ENCODE measurements around the gene TPO. TPM values are rescaled to one million over a fixed set of nuclear protein-coding genes. Genes with fewer than 3 reads are reported as not detected.
A peak's percentile ranks its signal among the peaks of the same experiment; 100 is the strongest.
"Not testable (repeated sequence)": the region's sequence is repeated elsewhere in the genome, so short reads cannot be mapped to it uniquely, and the experiment has no call there.

TPO gene
- total and polyA plus RNA-seq, 5 donors = 1.3 to 2.0 (median 1.4) TPM; not detected in 1

- 66% methylated on average over 3 of the region's 3 CpGs for WGBS
- Histone ChIP-seq H3K4me1 (ENCODE audit: control insufficient read depth, insufficient read depth, low read length) (no peaks in the 10 kb centered on the region), H3K9me3 (ENCODE audit: control insufficient read depth, low read length) (no peaks in the 10 kb centered on the region), H3K27me3 (ENCODE audit: control insufficient read depth, insufficient read depth) (no peaks in the 10 kb centered on the region), H3K27ac (ENCODE audit: low read length) (no peak overlapping the region), H3K4me3 (ENCODE audit: low read length) (no peak overlapping the region)
- intact Hi-C loops (cut with DNase I) = no loop called here
- DNase-seq (no peak), ATAC-seq (no peak)
Measured at GRCh38 chr2:1405967-1406366, 7.3 kb upstream of the TPO start.

GRCh38 chr2:1406434-1406833 lies 6.8 kb upstream of the TPO start:
- Histone ChIP-seq H3K4me3 (ENCODE audit: low read length) (no peak overlapping the region), H3K27me3 (ENCODE audit: control insufficient read depth, insufficient read depth) (no peaks in the 10 kb centered on the region), H3K9me3 (ENCODE audit: control insufficient read depth, low read length) (no peaks in the 10 kb centered on the region), H3K27ac (ENCODE audit: low read length) (no peak overlapping the region), H3K4me1 (ENCODE audit: control insufficient read depth, insufficient read depth, low read length) (no peaks in the 10 kb centered on the region)
- intact Hi-C loops (cut with DNase I) = no loop called here
- 84% methylated on average over 2 of the region's 2 CpGs for WGBS
- ATAC-seq = no peak
- DNase-seq = no peak

GRCh38 chr2:1407950-1408675 lies 5.2 kb upstream of the TPO start:
- ATAC-seq (no peak), DNase-seq (no peak)
- Histone ChIP-seq H3K9me3 (ENCODE audit: control insufficient read depth, low read length) (no peaks in the 10 kb centered on the region), H3K27me3 (ENCODE audit: control insufficient read depth, insufficient read depth) (no peaks in the 10 kb centered on the region), H3K4me1 (ENCODE audit: control insufficient read depth, insufficient read depth, low read length) (no peaks in the 10 kb centered on the region), H3K4me3 (ENCODE audit: low read length) (no peak overlapping the region), H3K27ac (ENCODE audit: low read length) (no peak overlapping the region)
- intact Hi-C loops (cut with DNase I) = no loop called here
- WGBS = 76% methylated on average over 16 of the region's 16 CpGs

GRCh38 chr2:1414121-1414520 lies 858 bp downstream of the TPO start:
- H3K27me3 ChIP-seq (ENCODE audit: control insufficient read depth, insufficient read depth) = no peaks in the 10 kb centered on the region
- H3K9me3 ChIP-seq (ENCODE audit: control insufficient read depth, low read length) = no peaks in the 10 kb centered on the region
- no peak overlapping the region for H3K4me3 ChIP-seq (ENCODE audit: low read length)
- WGBS = 64% methylated on average over 13 of the region's 13 CpGs
- intact Hi-C loops (cut with DNase I) = no loop called here
- no peaks in the 10 kb centered on the region for H3K4me1 ChIP-seq (ENCODE audit: control insufficient read depth, insufficient read depth, low read length)
- DNase-seq (no peak), ATAC-seq (no peak)
- no peak overlapping the region for H3K27ac ChIP-seq (ENCODE audit: low read length)

GRCh38 chr2:1414901-1415300 lies 1.6 kb downstream of the TPO start:
- H3K4me1 ChIP-seq (ENCODE audit: control insufficient read depth, insufficient read depth, low read length); intact Hi-C loops (cut with DNase I); H3K9me3 ChIP-seq (ENCODE audit: control insufficient read depth, low read length); H3K27me3 ChIP-seq (ENCODE audit: control insufficient read depth, insufficient read depth); ATAC-seq; H3K27ac ChIP-seq (ENCODE audit: low read length); H3K4me3 ChIP-seq (ENCODE audit: low read length); DNase-seq: not testable (repeated sequence)
- WGBS = 89% methylated on average over 11 of the region's 11 CpGs

GRCh38 chr2:1415501-1415900 lies 2.2 kb downstream of the TPO start:
- DNase-seq (no peak), ATAC-seq (no peak)
- Histone ChIP-seq H3K27me3 (ENCODE audit: control insufficient read depth, insufficient read depth) (no peaks in the 10 kb centered on the region), H3K9me3 (ENCODE audit: control insufficient read depth, low read length) (no peaks in the 10 kb centered on the region), H3K4me3 (ENCODE audit: low read length) (no peak overlapping the region), H3K4me1 (ENCODE audit: control insufficient read depth, insufficient read depth, low read length) (no peaks in the 10 kb centered on the region), H3K27ac (ENCODE audit: low read length) (no peak overlapping the region)
- 91% methylated on average over 6 of the region's 6 CpGs for WGBS
- intact Hi-C loops (cut with DNase I) = no loop called here

- DNase-seq = no peak
- no peak overlapping the region for H3K27ac ChIP-seq (ENCODE audit: low read length)
- 74% methylated on average over 3 of the region's 3 CpGs for WGBS
Measured at GRCh38 chr2:1418566-1418965, 5.3 kb downstream of the TPO start.

GRCh38 chr2:1420746-1421480 lies 7.7 kb downstream of the TPO start:
- WGBS = 78% methylated on average over 23 of the region's 23 CpGs
- ATAC-seq = no peak

More at GRCh38 chr2:1418566-1418965, 5.3 kb downstream of the TPO start:
- Histone ChIP-seq H3K4me3 (ENCODE audit: low read length) (no peak overlapping the region), H3K4me1 (ENCODE audit: control insufficient read depth, insufficient read depth, low read length) (no peaks in the 10 kb centered on the region), H3K9me3 (ENCODE audit: control insufficient read depth, low read length) (no peaks in the 10 kb centered on the region), H3K27me3 (ENCODE audit: control insufficient read depth, insufficient read depth) (no peaks in the 10 kb centered on the region)
- intact Hi-C loops (cut with DNase I) = no loop called here
- ATAC-seq = no peak

GRCh38 chr2:1421731-1422130 lies 8.5 kb downstream of the TPO start:
- Histone ChIP-seq H3K9me3 (ENCODE audit: control insufficient read depth, low read length) (no peaks in the 10 kb centered on the region), H3K4me1 (ENCODE audit: control insufficient read depth, insufficient read depth, low read length) (no peaks in the 10 kb centered on the region), H3K4me3 (ENCODE audit: low read length) (no peak overlapping the region), H3K27ac (ENCODE audit: low read length) (no peak overlapping the region), H3K27me3 (ENCODE audit: control insufficient read depth, insufficient read depth) (no peaks in the 10 kb centered on the region)
- ATAC-seq (no peak), DNase-seq (no peak)
- intact Hi-C loops (cut with DNase I) = no loop called here
- WGBS = 68% methylated on average over 14 of the region's 14 CpGs

More at GRCh38 chr2:1420746-1421480, 7.7 kb downstream of the TPO start:
- Histone ChIP-seq H3K9me3 (ENCODE audit: control insufficient read depth, low read length) (no peaks in the 10 kb centered on the region), H3K27me3 (ENCODE audit: control insufficient read depth, insufficient read depth) (no peaks in the 10 kb centered on the region), H3K4me3 (ENCODE audit: low read length) (no peak overlapping the region), H3K27ac (ENCODE audit: low read length) (no peak overlapping the region), H3K4me1 (ENCODE audit: control insufficient read depth, insufficient read depth, low read length) (no peaks in the 10 kb centered on the region)
- intact Hi-C loops (cut with DNase I) = no loop called here
- no peak for DNase-seq

GRCh38 chr2:1422131-1422530 lies 8.9 kb downstream of the TPO start:
- intact Hi-C loops (cut with DNase I) = no loop called here
- H3K4me1 ChIP-seq (ENCODE audit: control insufficient read depth, insufficient read depth, low read length) = no peaks in the 10 kb centered on the region
- H3K27ac ChIP-seq (ENCODE audit: low read length) = no peak overlapping the region
- ATAC-seq = peak; percentile 19 to 40
- H3K4me3 ChIP-seq (ENCODE audit: low read length) = no peak overlapping the region
- DNase-seq = no peak
- no peaks in the 10 kb centered on the region for H3K9me3 ChIP-seq (ENCODE audit: control insufficient read depth, low read length)
- 87% methylated on average over 22 of the region's 22 CpGs for WGBS
- no peaks in the 10 kb centered on the region for H3K27me3 ChIP-seq (ENCODE audit: control insufficient read depth, insufficient read depth)

- DNase-seq = no peak
- Histone ChIP-seq H3K27me3 (ENCODE audit: control insufficient read depth, insufficient read depth) (no peaks in the 10 kb centered on the region), H3K9me3 (ENCODE audit: control insufficient read depth, low read length) (no peaks in the 10 kb centered on the region), H3K4me1 (ENCODE audit: control insufficient read depth, insufficient read depth, low read length) (no peaks in the 10 kb centered on the region), H3K27ac (ENCODE audit: low read length) (no peak overlapping the region), H3K4me3 (ENCODE audit: low read length) (no peak overlapping the region)
- 86% methylated on average over 26 of the region's 26 CpGs for WGBS
- intact Hi-C loops (cut with DNase I) = no loop called here
- no peak for ATAC-seq
Measured at GRCh38 chr2:1422716-1423285, 9.5 kb downstream of the TPO start.

All from right cardiac atrium (tissue), 5 donors.